ENCODE measurements around the gene AFP. TPM values are rescaled to one million over a fixed set of nuclear protein-coding genes. Genes with fewer than 3 reads are reported as not detected.

Gene AFP
- total and polyA plus RNA-seq, 4 donors = 0.10 to 8.4 (median 3.5) TPM

- 96% methylated on average over 2 of the region's 4 CpGs for WGBS (ENCODE audit: insufficient coverage)
- H3K36me3 ChIP-seq (ENCODE audit: control insufficient read depth, insufficient read depth, low read length) = no peaks in the 10 kb centered on the region
- no peak for DNase-seq (ENCODE audit: low read depth in 4 of 6, low spot score in 6 of 6)
- no peak overlapping the region for H3K4me3 ChIP-seq (ENCODE audit: low read depth, low read length)
- H3K4me1 ChIP-seq (ENCODE audit: control insufficient read depth, insufficient read depth, low read length) = no peaks in the 10 kb centered on the region
- H3K27ac ChIP-seq (ENCODE audit: low read depth, low read length) = no peak overlapping the region
- no peaks in the 10 kb centered on the region for H3K9me3 ChIP-seq (ENCODE audit: control insufficient read depth, insufficient read depth, low read length)
- H3K27me3 ChIP-seq (ENCODE audit: control insufficient read depth, insufficient read depth, low read length) = no peaks in the 10 kb centered on the region
Measured at GRCh38 chr4:73413294-73413755, 22.7 kb upstream of the AFP start.

DNA sequence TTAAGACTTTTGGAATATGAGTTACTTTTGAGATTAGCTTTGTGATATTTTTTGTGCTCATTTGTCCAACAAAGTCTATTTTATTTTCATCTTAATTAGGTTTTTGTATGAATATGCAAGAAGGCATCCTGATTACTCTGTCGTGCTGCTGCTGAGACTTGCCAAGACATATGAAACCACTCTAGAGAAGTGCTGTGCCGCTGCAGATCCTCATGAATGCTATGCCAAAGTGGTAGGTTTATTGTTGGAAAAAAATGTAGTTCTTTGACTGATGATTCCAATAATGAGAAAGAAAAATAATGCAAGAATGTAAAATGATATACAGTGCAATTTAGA lies 21.1 kb upstream of the AFP start:
- no peak overlapping the region for H3K27ac ChIP-seq (ENCODE audit: low read depth, low read length)
- 75% methylated on average over 1 of the region's 2 CpGs for WGBS (ENCODE audit: insufficient coverage)
- no peaks in the 10 kb centered on the region for H3K27me3 ChIP-seq (ENCODE audit: control insufficient read depth, insufficient read depth, low read length)
- H3K9me3 ChIP-seq (ENCODE audit: control insufficient read depth, insufficient read depth, low read length) = no peaks in the 10 kb centered on the region
- H3K4me1 ChIP-seq (ENCODE audit: control insufficient read depth, insufficient read depth, low read length) = no peaks in the 10 kb centered on the region
- H3K36me3 ChIP-seq (ENCODE audit: control insufficient read depth, insufficient read depth, low read length) = no peaks in the 10 kb centered on the region
- no peak overlapping the region for H3K4me3 ChIP-seq (ENCODE audit: low read depth, low read length)
- DNase-seq (ENCODE audit: low read depth in 4 of 6, low spot score in 6 of 6) = peak in 2 of 6 donors; percentile 5 to 31

DNA sequence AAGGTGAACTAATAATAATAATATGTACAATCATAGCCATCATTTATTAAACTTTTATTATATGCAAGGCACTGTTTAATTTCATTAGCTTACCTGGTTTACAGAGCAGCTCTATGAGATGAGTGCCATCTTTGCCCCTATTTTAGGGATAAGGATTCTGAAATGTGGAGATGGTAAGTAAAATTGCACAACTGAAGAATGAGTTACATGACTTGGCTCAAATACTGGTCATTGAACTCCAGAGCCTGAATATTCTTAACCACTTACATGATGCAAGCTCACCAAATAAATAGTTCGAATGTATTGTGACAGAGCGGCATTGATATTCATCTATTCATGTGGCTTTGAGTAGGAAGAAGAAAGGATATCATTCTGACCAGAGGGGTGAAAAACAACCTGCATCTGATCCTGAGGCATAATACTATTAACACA lies 20.2 kb upstream of the AFP start:
- Histone ChIP-seq H3K27ac (ENCODE audit: low read depth, low read length) (no peak overlapping the region), H3K27me3 (ENCODE audit: control insufficient read depth, insufficient read depth, low read length) (no peaks in the 10 kb centered on the region), H3K4me3 (ENCODE audit: low read depth, low read length) (no peak overlapping the region), H3K36me3 (ENCODE audit: control insufficient read depth, insufficient read depth, low read length) (no peaks in the 10 kb centered on the region), H3K9me3 (ENCODE audit: control insufficient read depth, insufficient read depth, low read length) (no peaks in the 10 kb centered on the region), H3K4me1 (ENCODE audit: control insufficient read depth, insufficient read depth, low read length) (no peaks in the 10 kb centered on the region)
- DNase-seq (ENCODE audit: low read depth in 4 of 6, low spot score in 6 of 6) = no peak
- whole genome bisulfite sequencing (ENCODE audit: insufficient coverage) = no CpG with 5 or more reads among the region's 2 CpGs

- no CpG with 5 or more reads among the region's 2 CpGs for WGBS (ENCODE audit: insufficient coverage)
- Histone ChIP-seq H3K27me3 (ENCODE audit: control insufficient read depth, insufficient read depth, low read length) (no peaks in the 10 kb centered on the region), H3K36me3 (ENCODE audit: control insufficient read depth, insufficient read depth, low read length) (no peaks in the 10 kb centered on the region), H3K4me3 (ENCODE audit: low read depth, low read length) (no peak overlapping the region), H3K9me3 (ENCODE audit: control insufficient read depth, insufficient read depth, low read length) (no peaks in the 10 kb centered on the region), H3K27ac (ENCODE audit: low read depth, low read length) (no peak overlapping the region), H3K4me1 (ENCODE audit: control insufficient read depth, insufficient read depth, low read length) (no peaks in the 10 kb centered on the region)
- DNase-seq (ENCODE audit: low read depth in 4 of 6, low spot score in 6 of 6) = no peak
Measured at GRCh38 chr4:73416423-73417087, 19.5 kb upstream of the AFP start.

DNA sequence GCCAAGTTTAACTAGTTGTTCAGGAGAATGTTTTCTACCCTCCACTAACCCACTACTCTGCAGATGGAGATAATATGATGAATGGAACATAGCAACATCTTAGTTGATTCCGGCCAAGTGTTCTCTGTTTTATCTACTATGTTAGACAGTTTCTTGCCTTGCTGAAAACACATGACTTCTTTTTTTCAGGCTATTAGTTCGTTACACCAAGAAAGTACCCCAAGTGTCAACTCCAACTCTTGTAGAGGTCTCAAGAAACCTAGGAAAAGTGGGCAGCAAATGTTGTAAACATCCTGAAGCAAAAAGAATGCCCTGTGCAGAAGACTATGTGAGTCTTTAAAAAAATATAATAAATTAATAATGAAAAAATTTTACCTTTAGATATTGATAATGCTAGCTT lies 18.7 kb upstream of the AFP start:
- Histone ChIP-seq H3K27ac (ENCODE audit: low read depth, low read length) (no peak overlapping the region), H3K4me1 (ENCODE audit: control insufficient read depth, insufficient read depth, low read length) (no peaks in the 10 kb centered on the region), H3K9me3 (ENCODE audit: control insufficient read depth, insufficient read depth, low read length) (no peaks in the 10 kb centered on the region), H3K27me3 (ENCODE audit: control insufficient read depth, insufficient read depth, low read length) (no peaks in the 10 kb centered on the region), H3K4me3 (ENCODE audit: low read depth, low read length) (no peak overlapping the region), H3K36me3 (ENCODE audit: control insufficient read depth, insufficient read depth, low read length) (no peaks in the 10 kb centered on the region)
- WGBS (ENCODE audit: insufficient coverage) = no CpG with 5 or more reads among the region's 2 CpGs
- no peak for DNase-seq (ENCODE audit: low read depth in 4 of 6, low spot score in 6 of 6)

DNA sequence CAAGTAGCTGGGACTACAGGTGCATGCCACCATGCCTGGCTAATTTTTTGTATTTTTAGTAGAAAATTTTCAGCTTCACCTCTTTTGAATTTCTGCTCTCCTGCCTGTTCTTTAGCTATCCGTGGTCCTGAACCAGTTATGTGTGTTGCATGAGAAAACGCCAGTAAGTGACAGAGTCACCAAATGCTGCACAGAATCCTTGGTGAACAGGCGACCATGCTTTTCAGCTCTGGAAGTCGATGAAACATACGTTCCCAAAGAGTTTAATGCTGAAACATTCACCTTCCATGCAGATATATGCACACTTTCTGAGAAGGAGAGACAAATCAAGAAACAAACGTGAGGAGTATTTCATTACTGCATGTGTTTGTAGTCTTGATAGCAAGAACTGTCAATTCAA lies 18.0 kb upstream of the AFP start:
- Histone ChIP-seq H3K27me3 (ENCODE audit: control insufficient read depth, insufficient read depth, low read length) (no peaks in the 10 kb centered on the region), H3K27ac (ENCODE audit: low read depth, low read length) (no peak overlapping the region), H3K4me3 (ENCODE audit: low read depth, low read length) (no peak overlapping the region), H3K36me3 (ENCODE audit: control insufficient read depth, insufficient read depth, low read length) (no peaks in the 10 kb centered on the region), H3K9me3 (ENCODE audit: control insufficient read depth, insufficient read depth, low read length) (no peaks in the 10 kb centered on the region), H3K4me1 (ENCODE audit: control insufficient read depth, insufficient read depth, low read length) (no peaks in the 10 kb centered on the region)
- 85% methylated on average over 2 of the region's 6 CpGs for WGBS (ENCODE audit: insufficient coverage)
- no peak for DNase-seq (ENCODE audit: low read depth in 4 of 6, low spot score in 6 of 6)

DNA sequence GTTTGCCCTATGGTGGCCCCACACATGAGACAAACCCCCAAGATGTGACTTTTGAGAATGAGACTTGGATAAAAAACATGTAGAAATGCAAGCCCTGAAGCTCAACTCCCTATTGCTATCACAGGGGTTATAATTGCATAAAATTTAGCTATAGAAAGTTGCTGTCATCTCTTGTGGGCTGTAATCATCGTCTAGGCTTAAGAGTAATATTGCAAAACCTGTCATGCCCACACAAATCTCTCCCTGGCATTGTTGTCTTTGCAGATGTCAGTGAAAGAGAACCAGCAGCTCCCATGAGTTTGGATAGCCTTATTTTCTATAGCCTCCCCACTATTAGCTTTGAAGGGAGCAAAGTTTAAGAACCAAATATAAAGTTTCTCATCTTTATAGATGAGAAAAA lies 17.3 kb upstream of the AFP start:
- Histone ChIP-seq H3K4me1 (ENCODE audit: control insufficient read depth, insufficient read depth, low read length) (no peaks in the 10 kb centered on the region), H3K27me3 (ENCODE audit: control insufficient read depth, insufficient read depth, low read length) (no peaks in the 10 kb centered on the region), H3K36me3 (ENCODE audit: control insufficient read depth, insufficient read depth, low read length) (no peaks in the 10 kb centered on the region), H3K9me3 (ENCODE audit: control insufficient read depth, insufficient read depth, low read length) (no peaks in the 10 kb centered on the region), H3K27ac (ENCODE audit: low read depth, low read length) (no peak overlapping the region), H3K4me3 (ENCODE audit: low read depth, low read length) (no peak overlapping the region)
- no CpG with 5 or more reads among the region's 1 CpG for WGBS (ENCODE audit: insufficient coverage)
- DNase-seq (ENCODE audit: low read depth in 4 of 6, low spot score in 6 of 6) = no peak

DNA sequence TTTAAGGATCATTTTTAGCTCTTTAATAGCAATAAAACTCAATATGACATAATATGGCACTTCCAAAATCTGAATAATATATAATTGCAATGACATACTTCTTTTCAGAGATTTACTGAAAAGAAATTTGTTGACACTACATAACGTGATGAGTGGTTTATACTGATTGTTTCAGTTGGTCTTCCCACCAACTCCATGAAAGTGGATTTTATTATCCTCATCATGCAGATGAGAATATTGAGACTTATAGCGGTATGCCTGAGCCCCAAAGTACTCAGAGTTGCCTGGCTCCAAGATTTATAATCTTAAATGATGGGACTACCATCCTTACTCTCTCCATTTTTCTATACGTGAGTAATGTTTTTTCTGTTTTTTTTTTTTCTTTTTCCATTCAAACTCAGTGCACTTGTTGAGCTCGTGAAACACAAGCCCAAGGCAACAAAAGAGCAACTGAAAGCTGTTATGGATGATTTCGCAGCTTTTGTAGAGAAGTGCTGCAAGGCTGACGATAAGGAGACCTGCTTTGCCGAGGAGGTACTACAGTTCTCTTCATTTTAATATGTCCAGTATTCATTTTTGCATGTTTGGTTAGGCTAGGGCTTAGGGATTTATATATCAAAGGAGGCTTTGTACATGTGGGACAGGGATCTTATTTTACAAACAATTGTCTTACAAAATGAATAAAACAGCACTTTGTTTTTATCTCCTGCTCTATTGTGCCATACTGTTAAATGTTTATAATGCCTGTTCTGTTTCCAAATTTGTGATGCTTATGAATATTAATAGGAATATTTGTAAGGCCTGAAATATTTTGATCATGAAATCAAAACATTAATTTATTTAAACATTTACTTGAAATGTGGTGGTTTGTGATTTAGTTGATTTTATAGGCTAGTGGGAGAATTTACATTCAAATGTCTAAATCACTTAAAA lies 16.6 kb upstream of the AFP start:
- no peaks in the 10 kb centered on the region for H3K9me3 ChIP-seq (ENCODE audit: control insufficient read depth, insufficient read depth, low read length)
- H3K27ac ChIP-seq (ENCODE audit: low read depth, low read length) = no peak overlapping the region
- H3K27me3 ChIP-seq (ENCODE audit: control insufficient read depth, insufficient read depth, low read length) = no peaks in the 10 kb centered on the region
- H3K4me1 ChIP-seq (ENCODE audit: control insufficient read depth, insufficient read depth, low read length) = no peaks in the 10 kb centered on the region
- DNase-seq (ENCODE audit: low read depth in 4 of 6, low spot score in 6 of 6) = peak in 1 of 6 donors; percentile 8
- 21% methylated on average over 2 of the region's 7 CpGs for WGBS (ENCODE audit: insufficient coverage)
- H3K36me3 ChIP-seq (ENCODE audit: control insufficient read depth, insufficient read depth, low read length) = no peaks in the 10 kb centered on the region
- no peak overlapping the region for H3K4me3 ChIP-seq (ENCODE audit: low read depth, low read length)

- no peaks in the 10 kb centered on the region for H3K27me3 ChIP-seq (ENCODE audit: control insufficient read depth, insufficient read depth, low read length)
- H3K4me3 ChIP-seq (ENCODE audit: low read depth, low read length) = no peak overlapping the region
- H3K9me3 ChIP-seq (ENCODE audit: control insufficient read depth, insufficient read depth, low read length) = no peaks in the 10 kb centered on the region
- DNase-seq (ENCODE audit: low read depth in 4 of 6, low spot score in 6 of 6) = no peak
- H3K27ac ChIP-seq (ENCODE audit: low read depth, low read length) = no peak overlapping the region
- no peaks in the 10 kb centered on the region for H3K4me1 ChIP-seq (ENCODE audit: control insufficient read depth, insufficient read depth, low read length)
- H3K36me3 ChIP-seq (ENCODE audit: control insufficient read depth, insufficient read depth, low read length) = no peaks in the 10 kb centered on the region
- 100% methylated on average over 1 of the region's 2 CpGs for WGBS (ENCODE audit: insufficient coverage)
Measured at GRCh38 chr4:73420615-73421014, 15.4 kb upstream of the AFP start.
